Neutrophil (primary cell): ENCODE results near the gene CACTIN.
"Not testable (repeated sequence)": the region's sequence is repeated elsewhere in the genome, so short reads cannot be mapped to it uniquely, and the experiment has no call there.

Experiments
- H3K27ac ChIP-seq: fragments of 200-600 bp; sonication (generic); 2 replicates; pipeline ENCODE4 v1.5.1; 2016; ENCODE audit warnings: mild to moderate bottlenecking, moderate library complexity
- H3K27me3 ChIP-seq: fragments of 200-600 bp; sonication (generic); 2 replicates; pipeline ENCODE4 v1.6.0; 2016; ENCODE audit warnings: mild to moderate bottlenecking
- H3K36me3 ChIP-seq: fragments of 200-600 bp; sonication (generic); 2 replicates; pipeline ENCODE4 v1.5.1; 2017
- H3K4me1 ChIP-seq, 2 experiments: fragments of 200-600 bp in 1 of 2; sonication (generic) in 1 of 2; 1 replicate in 1 of 2; 2 replicates in 1 of 2; pipeline versions ENCODE4 v1.5.1 to v1.6.1; 2013 to 2016; ENCODE audit warnings: low read depth in 1 of 2, low read length in 1 of 2, mild to moderate bottlenecking in 1 of 2, moderate library complexity in 1 of 2; ENCODE audit not compliant: control insufficient read depth in 1 of 2, insufficient read depth in 1 of 2
- H3K4me3 ChIP-seq, 2 experiments: fragments of 200-600 bp in 1 of 2; sonication (generic) in 1 of 2; 1 replicate in 1 of 2; 2 replicates in 1 of 2; pipeline ENCODE4 v1.5.1; 2013 to 2016; ENCODE audit warnings: low read depth in 1 of 2, low read length in 1 of 2, mild to moderate bottlenecking in 1 of 2, moderate library complexity in 1 of 2
- H3K9me3 ChIP-seq: fragments of 200-600 bp; sonication (generic); 2 replicates; pipeline ENCODE4 v1.5.1; 2016
- CTCF ChIP-seq: fragments of 200-600 bp; sonication (generic); IDR thresholded peaks from 2 replicates; pipeline ENCODE4 v1.5.1; 2016; ENCODE audit warnings: antibody characterized with exemption

The CACTIN gene

GRCh38 chr19:3589949-3590348 lies 36.6 kb downstream of the CACTIN start:
- Histone ChIP-seq H3K27me3 (peaks cover 37% of the 10 kb centered on the region), H3K4me1 (no peaks in the 10 kb centered on the region), H3K9me3 (no peaks in the 10 kb centered on the region), H3K27ac (no peak overlapping the region), H3K4me3 (no peak overlapping the region), H3K36me3 (no peaks in the 10 kb centered on the region)
- TF ChIP-seq CTCF: no peak

GRCh38 chr19:3589439-3589838 lies 37.2 kb downstream of the CACTIN start:
- no peak for TF ChIP-seq CTCF
- Histone ChIP-seq H3K4me3 (no peak overlapping the region), H3K4me1 (no peaks in the 10 kb centered on the region)

GRCh38 chr19:3586707-3587346 lies 39.8 kb downstream of the CACTIN start:
- TF ChIP-seq CTCF: no peak
- no peaks in the 10 kb centered on the region for H3K4me1 ChIP-seq

More at GRCh38 chr19:3589439-3589838, 37.2 kb downstream of the CACTIN start:
- peaks cover 42% of the 10 kb centered on the region for H3K27me3 ChIP-seq
- H3K27ac ChIP-seq: no peak overlapping the region
- no peaks in the 10 kb centered on the region for H3K9me3 ChIP-seq
- no peaks in the 10 kb centered on the region for H3K36me3 ChIP-seq

GRCh38 chr19:3586127-3586626 lies 40.4 kb downstream of the CACTIN start:
- H3K4me1 ChIP-seq: no peaks in the 10 kb centered on the region
- peaks cover 44% of the 10 kb centered on the region for H3K27me3 ChIP-seq
- no peaks in the 10 kb centered on the region for H3K9me3 ChIP-seq
- no peak overlapping the region for H3K27ac ChIP-seq
- no peaks in the 10 kb centered on the region for H3K36me3 ChIP-seq
- TF ChIP-seq CTCF: no peak
- no peak overlapping the region for H3K4me3 ChIP-seq

More at GRCh38 chr19:3586707-3587346, 39.8 kb downstream of the CACTIN start:
- H3K36me3 ChIP-seq: no peaks in the 10 kb centered on the region
- no peaks in the 10 kb centered on the region for H3K9me3 ChIP-seq
- no peak overlapping the region for H3K27ac ChIP-seq
- peaks cover 44% of the 10 kb centered on the region for H3K27me3 ChIP-seq
- H3K4me3 ChIP-seq: no peak overlapping the region

- Histone ChIP-seq H3K9me3 (no peaks in the 10 kb centered on the region), H3K27ac (no peak within 1 kb of the TSS), H3K4me1 (no peaks in the 10 kb centered on the region), H3K27me3 (peaks cover 44% of the 10 kb centered on the region), H3K4me3 (no peak within 1 kb of the TSS), H3K36me3 (no peaks in the 10 kb centered on the region)
- TF ChIP-seq CTCF: no peak
Measured at GRCh38 chr19:3585301-3586126, 41.1 kb downstream of the CACTIN start, which contains the start of gene GIPC3. TSS of gene GIPC3 (plus strand) at chr19:3585478. CDS start at chr19:3585598, 120 bp downstream.

- not testable (repeated sequence) for H3K4me3 ChIP-seq
Measured at GRCh38 chr19:3584036-3584802, 42.4 kb downstream of the CACTIN start.

GRCh38 chr19:3581792-3582191 lies 44.8 kb downstream of the CACTIN start:
- H3K36me3 ChIP-seq, H3K27ac ChIP-seq, H3K4me1 ChIP-seq, H3K4me3 ChIP-seq, H3K9me3 ChIP-seq: not testable (repeated sequence)
- H3K27me3 ChIP-seq: peaks cover 37% of the 10 kb centered on the region

More at GRCh38 chr19:3584036-3584802, 42.4 kb downstream of the CACTIN start:
- not testable (repeated sequence) for H3K9me3 ChIP-seq, H3K4me1 ChIP-seq, H3K27ac ChIP-seq, H3K36me3 ChIP-seq
- peaks cover 44% of the 10 kb centered on the region for H3K27me3 ChIP-seq
